ENCODE results near the gene GRAMD1A.
A peak's percentile ranks its signal among the peaks of the same experiment; 100 is the strongest.
"Not testable (repeated sequence)": the region's sequence is repeated elsewhere in the genome, so short reads cannot be mapped to it uniquely, and the experiment has no call there.

The GRAMD1A gene

DNA sequence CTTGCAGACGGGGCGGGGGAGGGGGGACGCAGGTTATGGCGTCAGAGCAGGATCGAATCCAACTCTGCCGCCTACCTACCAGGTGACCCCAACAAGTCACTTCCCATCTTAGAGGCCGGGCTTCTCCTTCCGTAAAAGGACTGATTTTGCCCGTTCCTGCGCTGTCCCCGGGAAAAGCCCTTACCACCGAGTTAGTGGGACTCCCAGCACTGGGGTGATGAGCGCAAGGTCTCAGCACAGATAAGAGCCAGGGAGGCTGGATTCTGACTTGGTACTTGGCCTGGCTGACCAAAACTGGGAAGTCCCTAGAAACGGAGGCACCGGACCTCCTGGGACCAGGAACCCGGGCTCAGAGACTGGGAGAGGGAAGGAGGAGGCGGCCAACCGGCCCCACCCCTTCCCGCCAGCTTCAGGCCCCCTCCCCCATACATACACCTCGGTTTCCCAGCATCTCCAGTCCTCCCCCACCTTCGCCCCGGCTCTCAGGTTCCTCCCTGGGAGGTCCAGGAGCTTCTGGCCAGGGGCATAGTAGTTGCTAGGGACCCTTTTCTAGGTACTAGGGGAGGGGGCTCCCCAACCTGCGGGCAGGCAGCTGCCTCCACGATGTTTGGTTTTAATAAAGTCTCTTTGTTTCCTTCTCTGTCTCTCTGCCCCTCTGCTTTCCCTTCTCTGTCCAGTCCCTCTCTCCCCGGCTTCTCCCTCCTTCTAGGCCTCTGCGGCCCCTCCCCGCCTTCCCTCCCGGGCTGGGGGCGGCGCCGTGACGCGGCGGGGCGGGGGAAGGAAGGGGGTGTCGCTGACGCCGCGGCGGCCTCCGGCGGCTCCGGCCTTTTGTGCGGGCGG, at the start of gene GRAMD1A:
Gene GRAMD1A (plus strand): TSS at position 826 of the 840 bp plus-strand sequence. CDS start 156 bp downstream, outside the sequence.
- DNase-seq (ENCODE audit: low read depth), result peak; percentile 48

DNA sequence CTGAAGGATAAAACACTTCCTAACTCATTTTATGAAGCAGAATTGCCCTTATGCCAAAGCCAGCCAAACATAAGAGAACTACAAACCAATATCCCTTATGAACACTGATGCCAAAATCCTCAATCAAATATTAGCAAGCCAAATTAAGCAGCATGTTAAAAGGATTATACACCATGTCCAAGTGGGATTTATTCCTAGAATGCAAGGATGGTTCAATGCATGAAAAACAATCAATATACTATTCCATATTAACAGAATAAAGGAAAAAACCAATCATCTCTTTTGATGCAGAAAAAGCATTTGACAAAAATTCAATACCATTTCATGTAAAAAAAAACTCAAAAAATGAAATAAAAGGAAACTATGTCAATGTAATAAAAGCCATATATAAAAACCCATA, 47.0 kb upstream of the GRAMD1A start:
- no peak for DNase-seq (ENCODE audit: low read depth)

DNA sequence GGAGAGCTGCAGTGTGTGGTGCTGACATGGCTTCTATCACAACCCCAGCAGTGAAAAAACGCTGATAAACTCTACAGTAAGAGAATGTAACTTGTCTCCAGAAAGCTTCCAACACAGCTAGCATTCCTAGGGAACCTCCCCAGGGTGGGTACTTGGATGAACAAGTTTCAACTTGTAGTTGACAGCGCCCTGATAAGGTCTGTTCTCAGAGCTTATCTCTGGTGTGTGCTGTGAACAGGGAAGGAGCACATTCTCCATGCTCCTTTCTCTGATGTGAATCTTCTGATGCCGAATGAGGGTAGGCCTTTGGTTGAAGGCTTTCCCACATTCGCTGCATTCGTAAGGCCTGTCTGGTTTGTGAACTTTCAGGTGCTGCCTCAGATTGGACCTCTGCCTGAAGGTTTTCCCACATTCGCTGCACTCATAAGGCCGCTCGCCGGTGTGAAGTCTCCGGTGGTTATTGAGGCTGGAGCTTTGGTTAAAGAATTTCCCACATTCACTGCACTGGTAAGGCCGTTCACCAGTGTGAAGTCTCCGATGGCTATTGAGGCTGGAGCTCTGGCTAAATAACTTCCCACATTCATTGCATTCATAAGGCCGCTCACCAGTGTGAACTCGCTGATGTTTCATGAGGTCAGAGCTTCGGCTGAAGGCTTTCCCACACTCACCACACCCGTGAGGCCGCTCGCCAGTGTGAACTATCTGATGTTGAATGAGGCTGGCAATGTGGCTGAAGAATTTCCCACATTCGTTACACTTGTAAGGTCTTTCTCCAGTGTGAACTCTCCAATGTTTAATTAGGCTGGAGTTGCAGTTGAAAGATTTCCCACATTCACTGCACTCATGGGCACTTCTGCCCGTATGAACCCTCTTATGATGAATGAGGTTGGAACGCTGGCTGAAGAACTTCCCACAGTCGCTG, 42.0 kb upstream of the GRAMD1A start:
- no peak for DNase-seq (ENCODE audit: low read depth)

DNA sequence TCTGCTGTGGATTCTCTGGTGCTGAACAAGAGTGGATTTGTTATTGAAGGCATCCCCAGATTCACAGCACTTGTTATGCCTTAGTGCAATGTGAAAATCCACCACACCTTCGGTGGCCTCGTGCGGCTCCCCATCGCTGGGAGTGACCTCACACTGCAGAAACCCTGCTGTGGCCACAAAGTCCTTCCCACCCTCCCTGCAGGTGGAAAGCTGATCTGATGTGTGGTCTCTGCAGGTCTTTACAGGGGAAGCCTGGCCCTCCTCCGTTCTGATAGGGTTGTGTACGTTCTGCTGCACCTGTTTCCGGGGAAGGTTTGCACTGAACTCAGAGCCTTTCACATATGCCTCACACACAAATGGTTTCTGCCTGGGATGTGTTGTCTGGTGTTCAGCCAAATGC, 41.1 kb upstream of the GRAMD1A start:
- DNase-seq (ENCODE audit: low read depth), result no peak

DNA sequence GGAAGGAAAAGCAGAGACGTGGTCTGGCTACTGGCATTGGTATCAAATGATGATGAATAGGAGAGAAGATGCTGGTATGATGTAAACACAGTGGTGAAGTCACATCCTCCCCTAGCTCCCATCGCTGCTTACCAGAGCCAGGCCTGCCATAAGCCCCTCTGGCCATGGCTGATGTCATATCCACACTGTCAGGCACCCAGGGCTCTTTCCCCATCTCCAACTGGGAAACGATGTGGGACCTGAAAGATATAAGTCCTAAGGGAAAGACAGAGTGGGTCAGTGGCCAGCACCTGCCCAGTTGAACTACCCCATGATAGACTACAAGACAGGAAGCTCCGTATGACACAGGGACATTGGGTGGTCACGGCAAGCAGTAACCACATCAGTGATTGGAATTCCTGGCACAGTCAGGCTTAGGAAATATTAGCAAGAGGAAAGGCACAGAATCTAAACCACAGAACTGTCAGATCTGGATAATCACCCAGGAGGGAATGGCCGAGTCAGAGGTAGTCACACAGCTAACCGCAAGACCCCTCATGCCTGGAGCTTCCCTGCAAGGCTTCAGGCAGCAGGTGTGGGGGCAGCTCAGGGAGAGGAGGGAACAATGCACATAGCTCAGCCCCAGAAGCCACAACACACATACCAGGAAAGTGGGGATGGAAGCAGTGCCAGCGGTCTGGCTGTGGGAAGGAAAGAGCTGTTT, 39.9 kb upstream of the GRAMD1A start:
- peak; percentile 92 for DNase-seq (ENCODE audit: low read depth)

DNA sequence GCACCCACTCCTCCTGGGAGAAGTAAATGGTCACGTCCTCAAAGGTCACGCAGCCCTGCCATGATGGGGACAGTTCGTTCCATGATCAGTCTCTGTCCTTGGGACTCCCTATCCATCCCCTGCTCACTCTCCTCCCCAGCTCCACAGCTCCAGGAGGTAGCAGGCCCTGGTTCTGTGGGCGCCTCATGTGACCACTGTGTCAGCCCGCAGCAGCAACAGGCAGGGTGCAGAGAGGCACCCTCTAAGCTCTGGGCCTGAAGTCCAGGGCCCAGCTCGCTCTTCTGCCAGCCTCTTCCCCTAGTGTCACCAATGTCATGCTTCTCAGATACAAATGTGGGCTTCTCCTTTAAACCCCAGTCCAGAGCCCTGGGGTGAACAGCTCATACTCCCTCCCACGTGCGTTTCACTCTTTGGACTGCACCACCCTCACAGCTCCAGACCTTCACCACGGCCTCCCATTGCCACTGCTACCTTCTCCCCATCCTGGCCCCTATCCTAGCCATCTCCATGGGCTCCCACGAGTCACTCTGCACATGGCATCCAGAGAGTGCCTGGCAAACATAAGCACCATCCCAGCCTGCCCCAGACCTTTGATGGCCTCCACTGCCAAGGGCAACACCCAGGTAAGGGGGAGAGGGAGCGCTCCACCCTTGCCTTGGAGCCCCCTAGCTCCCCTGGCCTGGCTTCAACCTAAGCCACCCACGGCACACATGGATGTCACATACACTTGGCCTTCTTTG, 39.0 kb upstream of the GRAMD1A start:
- no peak for DNase-seq (ENCODE audit: low read depth)

DNA sequence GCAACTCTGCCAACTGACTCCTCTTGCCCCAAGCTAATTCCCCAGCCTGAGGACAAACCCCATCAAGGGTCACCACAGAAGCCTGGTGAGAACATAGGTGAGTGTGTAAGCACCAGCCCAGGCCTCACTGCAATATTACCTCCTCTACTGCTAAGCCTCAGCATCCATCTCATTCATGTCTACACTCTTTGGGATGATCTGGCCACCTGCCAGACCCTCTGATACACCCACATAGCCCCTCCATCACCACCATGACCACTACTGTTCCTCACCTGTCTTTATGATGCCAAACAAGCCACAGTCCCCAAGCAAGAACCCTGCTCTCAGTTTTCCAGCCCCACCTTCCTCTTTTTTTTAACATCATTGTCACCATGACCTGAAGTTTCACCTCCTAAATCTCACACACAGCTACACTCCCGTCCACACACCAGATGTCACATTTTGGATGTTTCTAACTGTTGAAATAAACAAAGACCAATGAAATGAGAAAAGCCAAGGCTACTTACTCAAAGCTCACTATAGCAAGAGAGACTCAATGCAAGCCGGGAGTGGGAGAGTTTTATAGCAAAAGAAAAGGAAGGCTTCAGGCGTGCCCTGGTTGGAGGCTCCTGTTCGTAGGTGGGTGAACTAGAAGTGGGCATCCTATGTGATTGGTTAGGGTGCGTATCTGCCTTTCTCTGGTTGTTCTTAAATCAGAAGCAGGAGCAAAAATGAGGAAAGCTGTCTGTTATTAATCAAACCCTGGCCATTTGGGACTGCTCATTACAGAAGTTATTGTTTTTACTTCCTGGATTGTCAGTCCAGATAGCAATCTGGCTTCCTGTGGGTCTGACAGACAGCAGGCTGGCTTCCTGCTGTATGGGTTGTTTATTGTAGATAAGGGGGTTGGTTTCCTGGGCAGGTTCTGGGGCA, 38.1 kb upstream of the GRAMD1A start:
- no peak for DNase-seq (ENCODE audit: low read depth)

DNA sequence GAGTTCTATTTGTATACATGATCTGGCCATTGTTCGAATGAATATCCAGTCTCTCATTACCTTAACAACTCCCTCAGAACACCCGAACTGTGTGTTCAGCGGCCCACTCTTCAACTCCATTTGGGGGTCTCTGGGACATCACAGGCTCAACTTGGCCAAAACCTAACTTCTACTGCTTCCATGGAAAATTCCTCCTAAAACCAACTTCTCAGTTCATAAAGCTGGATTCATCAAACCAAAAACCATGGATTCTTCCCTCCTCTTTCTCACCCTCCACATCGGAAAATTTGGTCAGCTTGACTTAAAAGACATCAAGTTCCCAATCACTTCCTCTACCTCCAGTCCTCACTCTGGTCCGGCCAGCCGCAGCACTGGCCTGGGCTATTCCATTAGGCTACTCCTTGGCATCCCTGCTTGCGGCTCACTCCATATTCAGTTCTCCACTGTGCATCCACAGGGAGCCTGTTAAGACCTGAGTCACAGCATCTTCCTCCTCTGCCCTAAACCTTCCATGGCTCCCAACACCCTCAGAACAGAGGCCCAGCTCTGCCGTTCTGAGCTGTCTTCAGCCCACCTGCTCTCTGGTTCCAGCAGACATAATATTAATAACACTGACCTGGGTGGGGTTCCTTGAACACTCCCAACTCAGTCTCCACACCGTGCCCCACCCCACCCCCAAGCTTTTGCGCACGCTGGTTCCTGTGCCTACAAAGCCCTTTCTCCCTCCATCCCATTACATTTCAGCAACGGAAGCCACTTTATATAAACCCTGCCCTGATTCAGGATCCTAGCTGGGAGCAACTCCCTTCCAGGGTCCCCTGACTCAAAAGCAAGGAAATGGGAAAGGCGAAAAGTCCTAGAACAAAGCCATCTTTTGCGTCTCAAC, 37.2 kb upstream of the GRAMD1A start:
- no peak for DNase-seq (ENCODE audit: low read depth)

DNA sequence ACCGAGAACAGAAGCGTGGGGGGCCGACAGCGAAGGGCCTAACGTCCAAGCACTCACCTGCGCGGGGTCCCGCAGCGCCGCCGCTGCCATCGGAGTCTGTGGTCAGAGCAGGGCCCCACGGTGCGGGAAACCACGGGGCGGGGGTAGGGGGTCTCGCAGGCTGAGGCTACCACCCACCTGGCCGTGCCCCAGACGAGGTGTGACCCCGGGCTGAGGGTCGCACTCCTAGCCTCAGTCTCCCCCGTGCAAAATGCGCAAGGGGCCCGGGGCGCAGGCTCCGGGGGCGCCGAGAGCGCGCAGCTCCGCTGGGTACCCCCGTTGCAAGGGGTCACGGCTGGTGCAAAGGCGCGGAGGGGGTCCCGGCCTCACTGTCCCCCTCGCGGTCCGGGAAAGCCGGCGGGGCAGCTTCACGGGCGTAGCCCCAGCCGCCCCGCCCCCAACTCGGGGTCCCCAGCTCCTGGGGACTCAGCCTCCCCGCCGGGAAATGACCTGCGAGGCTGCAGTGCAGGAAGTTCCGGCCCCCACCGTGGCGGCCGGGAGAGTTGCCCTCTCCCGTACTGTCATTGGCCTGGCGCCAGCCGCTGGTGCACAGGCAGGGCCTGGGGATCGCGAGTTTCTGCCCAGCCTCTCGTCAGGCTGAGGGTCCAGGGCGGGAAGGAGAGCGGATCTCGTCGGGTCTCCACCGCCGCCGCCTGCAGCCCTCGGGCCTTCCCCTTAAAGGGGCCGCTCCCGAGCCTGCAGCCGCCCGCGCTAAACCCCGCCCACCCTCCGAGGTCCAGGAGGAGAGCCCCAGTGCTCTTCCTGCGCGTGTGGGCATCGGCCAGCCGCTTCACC, 36.3 kb upstream of the GRAMD1A start, which contains the start of gene ZNF792:
Gene ZNF792 (minus strand): TSS at position 657 of the 834 bp plus-strand sequence. CDS start 567 bp downstream, at position 90.
- no peak for DNase-seq (ENCODE audit: low read depth)

DNA sequence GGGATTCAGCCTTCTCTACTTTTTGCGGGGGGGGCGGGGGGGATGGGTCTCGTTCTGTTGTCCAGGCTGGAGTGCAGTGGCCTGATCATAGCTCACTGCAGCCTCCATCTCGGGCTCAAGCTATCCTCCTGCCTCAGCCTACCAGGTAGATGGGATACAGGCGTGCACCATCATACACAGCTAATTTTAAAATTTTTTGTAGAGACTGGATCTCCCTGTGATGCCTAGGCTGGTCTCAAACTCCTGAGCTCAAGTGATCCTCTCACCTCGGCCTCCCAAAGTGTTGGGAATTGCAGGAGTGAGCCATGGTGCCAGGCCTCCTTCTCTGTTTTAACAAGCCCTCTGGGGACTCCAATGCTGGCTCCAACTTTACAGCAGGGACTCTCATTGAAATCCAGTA, 35.5 kb upstream of the GRAMD1A start:
- DNase-seq (ENCODE audit: low read depth), result no peak

DNA sequence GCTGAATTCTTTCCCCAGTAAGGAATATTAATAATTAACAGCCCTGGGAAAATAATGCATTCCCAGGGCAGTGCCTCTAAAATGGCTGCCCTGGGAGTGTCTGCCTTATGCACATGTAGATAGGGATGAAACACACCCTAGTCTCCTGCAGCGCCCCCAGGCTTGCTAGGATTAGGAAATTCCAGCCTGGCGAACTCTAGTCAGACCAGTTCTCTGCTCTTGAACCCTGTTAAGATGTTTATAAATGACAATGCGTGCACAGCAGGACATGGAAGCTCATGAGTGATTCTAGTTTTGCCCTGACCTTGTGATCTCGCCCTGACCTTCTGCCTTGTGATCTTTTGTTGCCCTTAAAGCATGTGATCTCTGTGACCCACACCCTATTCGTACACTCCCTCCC, 34.6 kb upstream of the GRAMD1A start:
- DNase-seq (ENCODE audit: low read depth), result not testable (repeated sequence)

DNA sequence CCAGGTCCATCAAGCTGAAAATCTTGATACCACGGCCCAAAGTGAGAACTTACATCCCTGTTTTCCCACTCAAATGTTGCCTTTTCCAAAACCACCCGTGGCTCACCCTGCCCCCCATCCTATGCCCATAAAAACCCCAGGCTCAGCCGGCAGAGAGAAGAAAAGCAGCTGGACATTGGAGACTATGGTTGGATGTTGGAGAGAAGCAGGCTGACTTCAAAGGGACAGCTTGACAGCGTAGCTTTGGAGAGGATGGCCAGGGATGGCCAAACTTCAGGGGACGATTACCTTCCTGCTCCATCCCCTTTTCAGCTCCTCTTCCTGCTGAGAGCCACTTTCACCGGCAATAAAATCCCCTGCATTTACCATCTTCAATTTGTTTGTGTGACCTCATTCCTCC, 32.6 kb upstream of the GRAMD1A start:
- no peak for DNase-seq (ENCODE audit: low read depth)

DNA sequence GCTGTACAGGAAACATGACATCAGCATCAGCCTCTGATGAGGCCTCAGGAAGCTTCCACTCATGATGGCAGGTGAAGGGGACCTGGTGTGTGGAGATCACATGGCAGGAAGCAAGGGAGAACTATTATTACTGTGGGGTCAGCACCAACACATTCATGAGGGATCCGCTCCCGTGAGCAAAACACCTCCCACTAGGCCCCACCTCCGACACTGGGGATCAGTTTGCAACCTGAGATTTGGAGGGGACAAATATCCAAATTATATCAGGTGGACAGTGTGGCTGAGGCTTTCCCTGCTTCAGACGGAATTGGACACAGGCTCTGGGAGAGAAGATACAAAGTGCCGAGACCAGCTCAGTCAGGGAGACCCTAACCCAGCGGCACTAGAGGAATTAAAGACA, 30.4 kb upstream of the GRAMD1A start:
- no peak for DNase-seq (ENCODE audit: low read depth)

DNA sequence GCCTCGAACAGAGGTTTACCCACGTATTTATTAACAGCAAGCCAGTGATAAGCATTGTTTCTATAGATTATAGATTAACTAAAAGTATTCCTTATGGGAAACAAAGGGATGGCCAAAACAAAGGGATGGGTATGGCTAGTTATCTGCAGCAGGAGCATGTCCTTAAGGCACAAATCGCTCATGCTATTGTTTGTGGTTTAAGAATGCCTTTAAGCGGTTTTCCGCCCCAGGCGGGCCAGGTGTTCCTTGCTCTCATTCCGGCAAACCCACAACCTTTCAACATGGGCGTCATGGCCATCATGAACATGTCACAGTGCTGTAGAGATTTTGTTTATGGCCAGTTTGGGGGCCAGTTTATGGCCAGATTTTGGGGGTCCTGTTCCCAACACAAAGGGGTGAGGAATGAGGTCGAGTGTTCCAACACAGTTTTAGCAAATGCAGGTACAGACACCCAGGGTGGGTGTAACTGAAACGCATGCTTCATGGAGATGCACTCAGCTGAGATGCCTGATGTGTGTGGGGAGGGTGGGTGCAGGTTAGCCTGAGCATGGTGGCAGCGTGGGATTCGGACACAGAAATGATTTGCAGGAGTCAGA, 29.8 kb upstream of the GRAMD1A start:
- not testable (repeated sequence) for DNase-seq (ENCODE audit: low read depth)

DNA sequence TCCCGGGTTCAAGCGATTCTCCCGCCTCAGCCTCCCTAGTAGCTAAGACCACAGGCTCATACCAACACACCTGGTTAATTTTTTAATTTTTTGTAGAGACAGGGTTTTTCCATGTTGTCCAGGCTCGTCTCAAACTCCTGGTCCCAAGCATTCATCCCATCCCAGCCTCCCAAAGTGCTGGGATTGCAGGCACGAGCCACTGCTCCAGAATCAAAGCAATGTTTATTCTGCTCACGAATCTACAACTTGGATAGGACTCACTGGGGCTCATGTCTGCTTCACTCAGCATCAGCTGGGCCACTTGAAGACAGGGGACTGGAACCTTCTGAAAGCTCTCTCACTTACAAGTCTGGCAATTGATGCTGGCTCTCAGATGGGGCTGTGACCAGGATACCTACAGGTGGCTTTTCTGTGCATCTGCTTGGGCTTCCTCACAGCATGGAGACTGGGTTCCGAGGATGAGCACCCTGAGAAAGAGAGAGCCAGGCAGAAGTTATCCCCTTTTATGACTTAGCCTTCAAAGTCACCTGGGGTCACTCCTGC, 27.9 kb upstream of the GRAMD1A start:
- no peak for DNase-seq (ENCODE audit: low read depth)

DNA sequence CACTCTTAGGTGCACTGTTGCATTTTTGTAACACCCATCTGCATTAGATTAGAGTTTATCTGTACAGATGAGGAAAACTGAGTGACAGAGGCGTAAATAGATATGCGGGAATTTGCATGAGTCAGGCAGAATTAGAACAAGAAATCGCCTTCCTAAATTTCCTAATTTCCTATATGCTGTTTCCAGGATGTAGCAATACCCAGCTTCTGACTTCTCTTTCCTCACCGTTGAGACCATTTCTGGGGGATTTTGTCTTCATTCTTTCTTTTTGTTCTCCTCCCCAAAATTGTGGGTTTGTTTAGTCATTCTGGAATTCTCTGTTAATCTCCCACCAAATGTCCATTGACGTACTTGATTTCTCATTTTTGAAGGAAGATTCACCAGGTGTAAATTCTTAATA, 25.5 kb upstream of the GRAMD1A start:
- DNase-seq (ENCODE audit: low read depth), result peak; percentile 34

DNA sequence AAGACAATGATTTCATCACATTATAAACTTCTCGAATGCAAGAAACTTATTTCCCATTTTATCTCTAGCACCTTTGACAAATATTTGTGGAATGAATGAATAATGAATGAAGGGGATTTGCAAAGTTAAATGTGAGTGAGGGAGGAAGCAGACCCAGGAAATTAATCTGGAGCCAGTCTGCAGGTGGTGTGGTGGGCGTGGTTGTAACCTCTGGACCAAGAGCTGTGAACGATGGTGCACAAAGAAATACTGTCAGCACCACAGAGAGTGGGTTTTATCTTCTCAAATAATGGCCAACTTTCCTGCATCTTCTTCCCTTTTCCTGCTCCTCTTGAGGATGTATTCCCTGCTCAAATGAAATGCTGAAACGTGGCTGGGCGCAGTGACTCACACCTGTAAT, 25.1 kb upstream of the GRAMD1A start:
- DNase-seq (ENCODE audit: low read depth), result no peak

DNA sequence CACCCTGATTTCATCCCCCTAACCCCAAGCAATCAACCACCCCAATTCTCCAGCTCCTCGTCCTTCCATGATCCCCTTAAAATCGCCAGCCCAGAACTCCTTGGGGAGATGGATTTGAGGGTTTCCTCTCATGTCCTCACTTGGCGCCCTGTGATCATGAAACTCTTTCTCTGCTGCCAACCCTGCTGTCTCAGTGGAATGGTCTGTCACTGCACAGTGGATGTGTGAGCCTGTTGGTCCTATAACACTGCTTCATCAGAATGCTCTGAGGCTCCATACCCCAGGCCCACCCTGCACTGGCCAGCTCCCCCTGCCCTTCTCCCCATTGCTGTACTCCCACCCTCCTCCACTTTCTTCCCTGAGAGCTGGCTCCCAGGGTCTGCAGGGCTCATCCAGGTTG, 23.5 kb upstream of the GRAMD1A start:
- DNase-seq (ENCODE audit: low read depth), result no peak

Data from HS-5 (cell line).